ENCODE results near the gene ZNF566. TPM values are rescaled to one million over a fixed set of nuclear protein-coding genes. Genes with fewer than 3 reads are reported as not detected.
A peak's percentile ranks its signal among the peaks of the same experiment; 100 is the strongest.

The ZNF566 gene
- total and polyA plus RNA-seq, 2 of the 13 experiments (the other 11 are each of a cell fraction or from before 2014, with no cell fraction given), result 4.8 to 13.7 TPM

- TF ChIP-seq ZNF704 (CRISPR knock-in tag; IDR thresholded peaks at IDR 0.05; ENCODE audit: borderline replicate concordance), result peak; percentile 69; the same call in 1 of the 2 replicates
- TF ChIP-seq CHD4 (IDR thresholded peaks at IDR 0.05; ENCODE audit: borderline replicate concordance, low read length), result no peak
- no peak for TF ChIP-seq KDM6A (CRISPR knock-in tag; IDR thresholded peaks at IDR 0.05; ENCODE audit: low read depth)
- TF ChIP-seq ZNF83 (CRISPR knock-in tag; IDR thresholded peaks at IDR 0.05; ENCODE audit: borderline replicate concordance), result no peak; the same call in 1 of the 2 replicates
- TF ChIP-seq ZNF251 (CRISPR knock-in tag; IDR thresholded peaks at IDR 0.05), result 0 out of 2 replicates have a peak, but pooled peaks have one; percentile 71
- TF ChIP-seq NR0B2 (CRISPR knock-in tag; IDR thresholded peaks at IDR 0.05), result peak; percentile 24; the same call in 1 of the 2 replicates
- no peak for TF ChIP-seq ZNF879 (CRISPR knock-in tag; IDR thresholded peaks at IDR 0.05)
- no peak; the same call in 1 of the 2 replicates for TF ChIP-seq ZNF235 (CRISPR knock-in tag; IDR thresholded peaks at IDR 0.05; ENCODE audit: borderline replicate concordance)
- 0 out of 2 replicates have a peak, but pooled peaks have one; percentile 62 for TF ChIP-seq CHCHD3 (CRISPR knock-in tag; IDR thresholded peaks at IDR 0.05)
- TF ChIP-seq HIC2 (CRISPR knock-in tag; IDR thresholded peaks at IDR 0.05; ENCODE audit: low read depth), result no peak
- TF ChIP-seq MAFG (CRISPR knock-in tag; IDR thresholded peaks at IDR 0.05), result no peak
- 0 out of 2 replicates have a peak, but pooled peaks have one; percentile 71 for TF ChIP-seq ESRRA (CRISPR knock-in tag; IDR thresholded peaks at IDR 0.05; ENCODE audit: low read depth)
- TF ChIP-seq ZFP37 (CRISPR knock-in tag; IDR thresholded peaks at IDR 0.05; ENCODE audit: borderline replicate concordance), result no peak
- no peak for TF ChIP-seq PCBP1 (IDR thresholded peaks at IDR 0.05; ENCODE audit: borderline replicate concordance, low read depth, low read length)
- TF ChIP-seq, protein P1, sequence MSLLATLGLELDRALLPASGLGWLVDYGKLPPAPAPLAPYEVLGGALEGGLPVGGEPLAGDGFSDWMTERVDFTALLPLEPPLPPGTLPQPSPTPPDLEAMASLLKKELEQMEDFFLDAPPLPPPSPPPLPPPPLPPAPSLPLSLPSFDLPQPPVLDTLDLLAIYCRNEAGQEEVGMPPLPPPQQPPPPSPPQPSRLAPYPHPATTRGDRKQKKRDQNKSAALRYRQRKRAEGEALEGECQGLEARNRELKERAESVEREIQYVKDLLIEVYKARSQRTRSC (CRISPR knock-in tag; IDR thresholded peaks at IDR 0.05; ENCODE audit: low read depth), result no peak
- TF ChIP-seq GTF3A (CRISPR knock-in tag; conservative IDR thresholded peaks at IDR 0.05), result 0 out of 2 replicates have a peak, but pooled peaks have one; percentile 65
- TF ChIP-seq ZNF615 (CRISPR knock-in tag; IDR thresholded peaks at IDR 0.05; ENCODE audit: borderline replicate concordance), result no peak
- TF ChIP-seq ZFP62 (CRISPR knock-in tag; IDR thresholded peaks at IDR 0.05), result no peak
- TF ChIP-seq ZNF780A (CRISPR knock-in tag; IDR thresholded peaks at IDR 0.05), result no peak
- peak; percentile 8; the same call in 1 of the 2 replicates for TF ChIP-seq FOXK1 (CRISPR knock-in tag; IDR thresholded peaks at IDR 0.05; ENCODE audit: borderline replicate concordance, low read depth)
- no peak for TF ChIP-seq GZF1 (CRISPR knock-in tag; IDR thresholded peaks at IDR 0.05)
- peak; percentile 37 for TF ChIP-seq ZNF124 (CRISPR knock-in tag; IDR thresholded peaks at IDR 0.05)
- TF ChIP-seq HOXA3 (CRISPR knock-in tag; IDR thresholded peaks at IDR 0.05), result peak; percentile 50; the same call in 1 of the 2 replicates
- no peak for TF ChIP-seq GLMP (CRISPR knock-in tag; IDR thresholded peaks at IDR 0.05; ENCODE audit: borderline replicate concordance)
- TF ChIP-seq ZNF709 (CRISPR knock-in tag; IDR thresholded peaks at IDR 0.05), result peak; percentile 30
Measured at GRCh38 chr19:36528194-36528920, 39.0 kb upstream of the ZNF566 start, which contains the start of gene ZNF260 (continued).
